Stimulated activated CD8-positive, alpha-beta memory T cell treated with anti-CD3 and anti-CD28 coated beads, Interleukin-12 subunit alpha, Interleukin-12 subunit beta, amount 100 ng/mL, for 24 hours (primary cell): ENCODE data around the gene S1PR2.

Experiments used
- DNase-seq: peaks from one replicate; pipeline ENCODE4 v3.0.0-alpha.2; 2020; ENCODE audit errors: extremely low read depth

The S1PR2 gene, protein sequence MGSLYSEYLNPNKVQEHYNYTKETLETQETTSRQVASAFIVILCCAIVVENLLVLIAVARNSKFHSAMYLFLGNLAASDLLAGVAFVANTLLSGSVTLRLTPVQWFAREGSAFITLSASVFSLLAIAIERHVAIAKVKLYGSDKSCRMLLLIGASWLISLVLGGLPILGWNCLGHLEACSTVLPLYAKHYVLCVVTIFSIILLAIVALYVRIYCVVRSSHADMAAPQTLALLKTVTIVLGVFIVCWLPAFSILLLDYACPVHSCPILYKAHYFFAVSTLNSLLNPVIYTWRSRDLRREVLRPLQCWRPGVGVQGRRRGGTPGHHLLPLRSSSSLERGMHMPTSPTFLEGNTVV

GRCh38 chr19:10230861-10231611 lies at the start of gene S1PR2:
Gene S1PR2, minus strand, starts transcription at chr19:10231331. Its CDS starts 6,426 bp downstream, at chr19:10224905.
- no peak for DNase-seq

- DNase-seq = no peak
These were observed 48.8 kb upstream of the S1PR2 start for GRCh38 chr19:10279737-10280442.

GRCh38 chr19:10278935-10279334 lies 47.8 kb upstream of the S1PR2 start:
- no peak for DNase-seq

DNA sequence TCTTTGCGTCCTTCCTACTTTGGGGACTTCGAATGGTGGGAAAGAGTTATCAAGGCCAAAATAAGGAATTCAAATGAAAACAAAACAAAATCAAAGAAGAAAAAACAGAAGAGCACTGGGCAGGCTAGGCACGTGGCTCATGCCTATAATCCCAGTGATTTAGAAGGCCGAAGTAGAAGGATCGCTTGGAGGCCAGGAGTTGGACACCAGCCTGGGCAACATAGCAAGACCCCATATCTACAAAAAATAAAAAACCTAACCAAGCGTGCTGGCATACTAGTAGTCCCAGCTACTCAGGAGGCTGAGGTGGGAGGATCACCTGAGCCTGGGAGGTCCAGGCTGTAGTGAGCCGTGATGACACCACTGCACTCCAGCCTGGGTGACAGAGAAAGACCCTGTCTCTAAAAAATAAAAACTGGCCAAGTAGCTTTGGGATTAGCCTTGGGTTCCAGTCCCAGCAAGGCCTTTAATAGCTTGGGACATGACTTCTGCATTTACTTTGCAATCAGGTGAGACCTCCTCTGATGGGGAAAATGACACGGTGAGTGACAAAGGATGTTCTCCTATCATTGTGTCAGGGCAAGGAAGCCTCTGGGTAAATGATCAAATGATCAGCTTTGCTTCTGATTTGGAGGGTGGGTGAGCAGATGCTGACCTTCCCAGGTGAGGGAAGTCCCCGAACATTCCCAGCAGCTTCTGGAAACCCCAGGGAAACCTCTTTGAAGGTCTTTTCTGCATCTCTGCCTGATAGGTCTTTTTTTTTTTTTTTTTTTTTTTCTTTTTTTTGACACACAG lies 46.9 kb upstream of the S1PR2 start:
- DNase-seq = no peak

DNA sequence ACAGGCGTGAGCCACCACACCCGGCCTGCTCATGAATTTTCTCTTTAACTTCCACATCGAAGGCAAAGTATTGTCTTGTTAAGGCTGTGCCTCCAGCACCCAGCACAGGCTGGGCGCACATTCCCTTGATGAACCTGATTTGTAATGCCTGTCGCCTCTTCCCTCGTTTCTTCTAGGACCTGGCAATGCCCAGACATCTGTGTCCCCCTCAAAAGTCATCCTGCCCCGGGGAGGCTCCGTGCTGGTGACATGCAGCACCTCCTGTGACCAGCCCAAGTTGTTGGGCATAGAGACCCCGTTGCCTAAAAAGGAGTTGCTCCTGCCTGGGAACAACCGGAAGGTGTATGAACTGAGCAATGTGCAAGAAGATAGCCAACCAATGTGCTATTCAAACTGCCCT lies 43.5 kb upstream of the S1PR2 start:
- no peak for DNase-seq

GRCh38 chr19:10271543-10272086 lies 40.5 kb upstream of the S1PR2 start:
- DNase-seq = no peak

- DNase-seq = no peak
These were observed 39.7 kb upstream of the S1PR2 start, which contains the start of gene ICAM1 for GRCh38 chr19:10270616-10271394. Gene ICAM1, plus strand, starts transcription at chr19:10271120. Its CDS starts 40 bp downstream, at chr19:10271160.

- DNase-seq = no peak
These were observed 39.1 kb upstream of the S1PR2 start for GRCh38 chr19:10270180-10270615.

GRCh38 chr19:10269333-10270179 lies 38.4 kb upstream of the S1PR2 start:
- no peak for DNase-seq

- no peak for DNase-seq
These were observed 36.9 kb upstream of the S1PR2 start for GRCh38 chr19:10268071-10268470.

DNA sequence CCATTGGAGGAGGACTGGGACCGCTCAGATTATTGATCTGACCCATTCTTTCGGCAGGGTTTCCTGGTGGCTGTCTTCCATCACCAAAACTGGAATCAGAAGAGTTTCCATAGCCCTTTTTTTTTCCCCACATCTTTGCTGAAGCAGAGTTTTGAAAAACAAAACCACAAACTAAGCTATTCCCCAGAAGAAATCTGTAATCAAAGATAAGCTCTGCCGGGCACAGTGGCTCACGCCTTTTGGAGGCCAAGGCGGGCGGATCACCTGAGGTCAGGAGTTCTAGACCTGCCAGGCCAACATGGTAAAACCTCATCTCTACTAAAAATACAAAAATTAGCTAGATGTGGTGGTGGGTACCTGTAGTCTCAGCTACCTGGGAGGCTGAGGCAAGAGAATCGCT lies 35.6 kb upstream of the S1PR2 start:
- DNase-seq = no peak

GRCh38 chr19:10262771-10263170 lies 31.6 kb upstream of the S1PR2 start:
- DNase-seq = no peak

DNA sequence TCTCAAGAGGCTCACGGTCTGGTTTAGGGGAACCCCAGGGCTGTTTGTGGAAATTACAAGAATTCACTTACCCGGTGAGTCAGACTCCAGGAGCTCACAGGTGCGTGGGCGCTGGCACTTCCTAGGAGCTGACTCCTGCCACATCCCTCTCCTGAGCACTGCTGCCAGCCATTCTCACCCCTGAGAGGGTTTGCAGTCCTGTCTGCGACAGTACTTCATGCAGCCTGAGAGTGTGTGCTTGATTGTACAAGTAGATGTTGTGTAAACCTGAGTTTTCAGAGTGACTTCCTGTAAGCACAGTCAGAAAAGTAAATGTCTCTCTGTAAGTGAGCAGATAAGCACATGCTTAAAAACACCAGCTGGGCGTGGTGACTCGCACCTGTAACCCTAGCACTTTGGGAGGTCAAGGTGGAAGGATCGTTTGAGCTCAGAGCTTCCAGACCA lies 29.0 kb upstream of the S1PR2 start:
- DNase-seq = no peak

GRCh38 chr19:10259162-10259905 lies 28.2 kb upstream of the S1PR2 start:
- DNase-seq = peak; percentile 78

DNA sequence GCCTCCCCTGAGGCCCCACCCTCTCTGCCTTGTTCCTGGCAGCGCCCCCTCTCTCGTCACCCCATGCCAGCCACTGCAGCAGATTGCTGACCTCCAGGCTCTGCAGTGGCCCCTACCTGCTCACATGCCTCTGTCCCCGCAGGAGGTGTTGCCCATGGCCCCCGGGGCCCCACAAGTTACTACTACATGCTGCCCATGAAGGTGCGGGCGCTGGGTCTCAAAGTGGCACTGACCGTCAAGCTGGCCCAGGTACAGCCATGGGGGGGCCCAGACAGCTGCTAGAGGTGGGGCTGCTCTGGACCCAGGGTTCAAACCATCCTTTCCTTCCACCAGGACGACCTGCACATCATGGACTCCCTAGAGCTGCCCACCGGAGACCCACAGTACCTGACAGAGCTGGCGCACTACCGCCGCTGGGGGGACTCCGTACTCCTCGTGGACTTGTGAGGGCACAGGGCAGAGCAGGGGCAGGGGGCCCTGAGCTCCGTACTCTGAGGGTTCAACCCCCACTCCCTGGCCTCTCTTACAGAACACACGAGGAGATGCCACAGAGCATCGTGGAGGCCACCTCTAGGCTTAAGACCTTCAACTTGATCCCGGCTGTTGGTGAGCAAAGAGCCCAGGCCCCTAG lies 27.1 kb upstream of the S1PR2 start:
- DNase-seq = no peak

GRCh38 chr19:10256970-10257615 lies 26.0 kb upstream of the S1PR2 start:
- DNase-seq = no peak

DNA sequence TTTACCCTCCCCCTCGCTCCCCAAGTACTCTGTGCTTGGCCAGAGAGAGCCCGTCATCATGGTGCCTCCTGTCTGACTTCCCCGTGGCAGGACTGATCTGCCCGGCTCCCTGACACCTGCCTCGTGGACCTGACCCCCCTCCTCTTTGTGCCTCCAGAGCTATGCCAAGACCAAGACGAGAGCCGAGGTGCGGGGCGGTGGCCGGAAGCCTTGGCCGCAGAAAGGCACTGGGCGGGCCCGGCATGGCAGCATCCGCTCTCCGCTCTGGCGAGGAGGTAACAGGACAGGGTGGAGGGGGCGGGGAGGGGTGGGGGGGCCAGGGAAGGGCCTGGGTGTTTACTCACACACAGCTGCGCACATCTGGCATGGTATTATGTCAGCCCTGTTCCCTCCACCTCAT lies 25.4 kb upstream of the S1PR2 start:
- no peak for DNase-seq

- DNase-seq = no peak
These were observed 24.2 kb upstream of the S1PR2 start for GRCh38 chr19:10255358-10255757.
